ENCODE measurements around the gene VARS1. TPM values are rescaled to one million over a fixed set of nuclear protein-coding genes. Genes with fewer than 3 reads are reported as not detected.
A peak's percentile ranks its signal among the peaks of the same experiment; 100 is the strongest.
"Not testable (repeated sequence)": the region's sequence is repeated elsewhere in the genome, so short reads cannot be mapped to it uniquely, and the experiment has no call there.

Gene VARS1
- total RNA-seq, 2 donors from 2014 or later = 38.5 to 49.9 TPM

DNA sequence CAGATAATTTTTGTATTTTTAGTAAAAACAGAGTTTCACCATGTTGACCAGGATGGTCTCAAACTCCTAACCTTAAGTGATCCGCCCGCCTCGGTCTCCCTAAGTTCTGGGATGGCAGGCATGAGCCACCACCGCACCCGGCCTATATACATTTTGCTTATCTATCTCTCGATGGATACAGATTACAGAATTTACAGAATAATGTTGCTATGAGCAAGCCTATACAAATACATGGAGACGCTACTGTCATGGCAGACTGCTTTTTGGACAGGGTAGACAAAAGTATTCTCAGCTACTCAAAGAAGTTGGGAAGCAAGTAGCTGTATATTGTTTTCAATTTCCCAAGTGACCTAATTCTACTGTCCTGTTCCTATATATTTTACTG, 17.9 kb upstream of the VARS1 start:
- WGBS = 95% methylated on average over 7 of the region's 7 CpGs
- intact Hi-C loops (cut with DNase I) = no loop called here
- TF ChIP-seq, protein P1, sequence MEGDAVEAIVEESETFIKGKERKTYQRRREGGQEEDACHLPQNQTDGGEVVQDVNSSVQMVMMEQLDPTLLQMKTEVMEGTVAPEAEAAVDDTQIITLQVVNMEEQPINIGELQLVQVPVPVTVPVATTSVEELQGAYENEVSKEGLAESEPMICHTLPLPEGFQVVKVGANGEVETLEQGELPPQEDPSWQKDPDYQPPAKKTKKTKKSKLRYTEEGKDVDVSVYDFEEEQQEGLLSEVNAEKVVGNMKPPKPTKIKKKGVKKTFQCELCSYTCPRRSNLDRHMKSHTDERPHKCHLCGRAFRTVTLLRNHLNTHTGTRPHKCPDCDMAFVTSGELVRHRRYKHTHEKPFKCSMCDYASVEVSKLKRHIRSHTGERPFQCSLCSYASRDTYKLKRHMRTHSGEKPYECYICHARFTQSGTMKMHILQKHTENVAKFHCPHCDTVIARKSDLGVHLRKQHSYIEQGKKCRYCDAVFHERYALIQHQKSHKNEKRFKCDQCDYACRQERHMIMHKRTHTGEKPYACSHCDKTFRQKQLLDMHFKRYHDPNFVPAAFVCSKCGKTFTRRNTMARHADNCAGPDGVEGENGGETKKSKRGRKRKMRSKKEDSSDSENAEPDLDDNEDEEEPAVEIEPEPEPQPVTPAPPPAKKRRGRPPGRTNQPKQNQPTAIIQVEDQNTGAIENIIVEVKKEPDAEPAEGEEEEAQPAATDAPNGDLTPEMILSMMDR (IDR thresholded peaks at IDR 0.05) = no peak
- no peak for TF ChIP-seq POLR2A (IDR thresholded peaks at IDR 0.05)
- TF ChIP-seq POLR2AphosphoS5 (IDR thresholded peaks at IDR 0.05) = no peak
- no peak for DNase-seq (ENCODE audit: low spot score)
- Histone ChIP-seq H3K9me3 (no peaks in the 10 kb centered on the region), H3K27ac (peak overlapping the region; percentile 100), H3K36me3 (no peaks in the 10 kb centered on the region), H3K27me3 (replicated peaks; ENCODE audit: insufficient read depth) (no peaks in the 10 kb centered on the region), H3K4me3 (no peak overlapping the region), H3K4me1 (replicated peaks) (no peaks in the 10 kb centered on the region)

DNA sequence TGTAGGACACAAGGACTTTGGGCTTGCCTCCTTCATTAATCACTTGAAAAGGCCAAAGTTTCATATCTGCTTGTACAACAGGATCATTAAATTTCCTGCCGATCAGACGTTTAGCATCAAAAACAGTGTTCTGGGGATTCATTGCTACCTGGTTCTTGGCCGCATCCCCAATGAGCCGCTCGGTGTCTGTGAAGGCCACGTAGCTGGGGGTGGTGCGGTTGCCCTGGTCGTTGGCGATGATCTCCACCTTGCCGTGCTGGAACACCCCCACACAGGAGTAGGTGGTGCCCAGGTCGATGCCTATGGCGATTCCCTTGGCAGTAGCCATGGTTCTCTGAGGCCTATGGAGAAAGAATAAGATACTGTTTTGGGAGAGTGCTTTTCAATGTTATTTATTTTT, 16.1 kb upstream of the VARS1 start:
- WGBS = 89% methylated on average over 12 of the region's 12 CpGs
- no peak for DNase-seq (ENCODE audit: low spot score)
- Histone ChIP-seq H3K27me3 (replicated peaks; ENCODE audit: insufficient read depth) (no peaks in the 10 kb centered on the region), H3K4me3 (no peak overlapping the region), H3K36me3 (no peaks in the 10 kb centered on the region), H3K9me3 (no peaks in the 10 kb centered on the region), H3K4me1 (replicated peaks) (no peaks in the 10 kb centered on the region), H3K27ac (no peak overlapping the region)
- TF ChIP-seq POLR2A (IDR thresholded peaks at IDR 0.05) (no peak), POLR2AphosphoS5 (IDR thresholded peaks at IDR 0.05) (no peak)
- TF ChIP-seq, protein P1 (IDR thresholded peaks at IDR 0.05) = no peak
- intact Hi-C loops (cut with DNase I) = no loop called here

DNA sequence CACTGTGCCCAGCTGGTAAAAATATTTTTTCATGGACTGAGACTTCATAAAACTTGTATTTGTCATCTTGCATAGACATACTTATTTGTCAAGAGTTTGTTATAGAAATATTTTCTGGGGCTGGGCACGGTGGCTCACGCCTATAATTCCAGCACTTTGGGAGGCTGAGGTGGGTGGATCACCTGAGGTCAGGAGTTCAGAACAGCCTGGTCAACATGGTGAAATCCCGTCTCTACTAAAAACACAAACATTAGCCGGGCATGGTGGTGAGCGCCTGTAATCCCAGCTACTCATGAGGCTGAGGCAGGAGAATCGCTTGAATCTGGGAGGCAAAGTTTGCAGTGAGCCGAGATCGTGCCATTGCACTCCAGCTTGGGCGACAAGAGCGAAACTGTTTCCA, 13.0 kb upstream of the VARS1 start:
- intact Hi-C loops (cut with DNase I); H3K27ac ChIP-seq; H3K9me3 ChIP-seq; H3K36me3 ChIP-seq; H3K4me3 ChIP-seq; DNase-seq (ENCODE audit: low spot score); H3K27me3 ChIP-seq (replicated peaks; ENCODE audit: insufficient read depth); H3K4me1 ChIP-seq (replicated peaks): not testable (repeated sequence)
- 90% methylated on average over 10 of the region's 10 CpGs for WGBS

DNA sequence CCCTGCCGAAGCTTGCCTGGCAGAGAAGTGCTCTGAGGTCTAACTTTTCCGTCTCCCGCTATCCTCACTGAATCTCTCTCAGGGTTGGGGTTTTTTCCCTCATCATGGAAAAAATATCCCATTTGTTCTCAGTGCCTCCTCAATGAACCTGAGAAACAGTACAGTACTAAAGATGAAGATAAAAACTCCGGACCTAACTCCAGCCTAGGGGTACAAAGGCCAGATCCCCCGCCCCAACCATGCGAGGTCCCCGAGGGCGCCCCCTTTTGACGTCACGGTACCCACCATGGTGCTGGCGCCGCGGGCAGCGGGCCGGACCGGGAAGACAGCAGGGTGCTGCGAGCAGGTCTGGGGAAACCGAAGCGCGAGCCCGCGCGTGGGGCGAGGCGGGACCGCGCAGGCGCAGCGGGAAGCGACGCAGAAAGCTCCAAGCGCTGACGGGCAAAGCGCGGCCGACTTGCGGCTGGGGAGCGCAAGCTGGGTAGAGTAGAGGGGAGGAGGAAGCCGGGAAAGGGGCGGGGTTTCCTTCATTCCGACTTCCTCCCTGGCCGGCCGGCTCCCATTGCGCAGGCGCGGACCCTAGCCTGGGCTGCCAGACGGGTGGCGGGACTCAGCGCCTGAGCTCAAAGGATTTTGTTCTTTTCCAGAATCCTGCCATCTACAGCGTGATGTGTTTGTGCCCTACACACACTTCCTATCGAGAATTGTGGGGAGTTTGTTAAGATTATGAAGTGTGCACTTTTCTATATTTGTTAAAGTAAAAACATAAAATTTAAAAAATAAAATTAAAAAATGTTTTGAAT, 11.1 kb upstream of the VARS1 start, which contains the start of gene LSM2:
LSM2 (minus strand) TSS at position 497 of the 803 bp plus-strand sequence; CDS start at position 288, 209 bp downstream.
- H3K9me3 ChIP-seq = no peaks in the 10 kb centered on the region
- intact Hi-C loops (cut with DNase I) = no loop called here
- TF ChIP-seq POLR2AphosphoS5 (IDR thresholded peaks at IDR 0.05) (peak; percentile 100), POLR2A (IDR thresholded peaks at IDR 0.05) (peak; percentile 97)
- TF ChIP-seq, protein P1 (IDR thresholded peaks at IDR 0.05) = peak in 3 of 4 experiments; percentile 30 to 54 (median 49)
- DNase-seq (ENCODE audit: low spot score) = peak; percentile 97
- H3K36me3 ChIP-seq = no peaks in the 10 kb centered on the region
- H3K27me3 ChIP-seq (replicated peaks; ENCODE audit: insufficient read depth) = no peaks in the 10 kb centered on the region
- no peaks in the 10 kb centered on the region for H3K4me1 ChIP-seq (replicated peaks)
- peak within 1 kb of the TSS; percentile 48 to 52 for H3K4me3 ChIP-seq
- under 1% methylated on average over 40 of the region's 51 CpGs for WGBS
- peak within 1 kb of the TSS; percentile 93 to 95 for H3K27ac ChIP-seq

DNA sequence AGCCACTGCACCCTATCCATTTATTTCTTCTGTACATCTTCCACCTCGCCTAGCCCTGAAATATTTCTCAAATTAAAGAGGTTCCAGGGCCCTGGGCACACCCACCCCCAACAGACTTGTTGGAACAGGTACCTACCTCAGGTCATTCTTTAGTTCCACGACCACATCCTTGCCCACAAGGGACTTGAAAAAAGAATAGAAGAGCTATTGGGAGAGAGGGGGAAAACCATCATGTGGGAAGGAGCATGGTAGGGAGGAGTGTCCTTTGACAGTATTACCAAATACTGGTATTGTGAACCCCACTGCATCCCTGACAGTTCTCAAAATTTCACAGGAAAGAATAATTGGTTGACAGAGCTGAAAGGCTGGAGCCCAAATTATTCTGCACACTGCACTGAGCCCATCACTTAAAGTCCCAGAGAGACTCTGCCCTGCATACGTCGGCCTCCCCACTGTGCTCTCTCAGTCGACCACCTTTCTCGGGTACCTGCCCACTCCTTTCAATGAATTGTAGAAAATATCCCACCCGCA, 10.5 kb upstream of the VARS1 start:
- Histone ChIP-seq H3K4me1 (replicated peaks) (no peaks in the 10 kb centered on the region), H3K27me3 (replicated peaks; ENCODE audit: insufficient read depth) (no peaks in the 10 kb centered on the region), H3K9me3 (no peaks in the 10 kb centered on the region), H3K36me3 (no peaks in the 10 kb centered on the region), H3K27ac (peak overlapping the region; percentile 93 to 95), H3K4me3 (peak overlapping the region; percentile 48 to 52)
- TF ChIP-seq, protein P1 (IDR thresholded peaks at IDR 0.05) = no peak
- DNase-seq (ENCODE audit: low spot score) = no peak
- 5% methylated on average over 7 of the region's 7 CpGs for WGBS
- intact Hi-C loops (cut with DNase I) = no loop called here

DNA sequence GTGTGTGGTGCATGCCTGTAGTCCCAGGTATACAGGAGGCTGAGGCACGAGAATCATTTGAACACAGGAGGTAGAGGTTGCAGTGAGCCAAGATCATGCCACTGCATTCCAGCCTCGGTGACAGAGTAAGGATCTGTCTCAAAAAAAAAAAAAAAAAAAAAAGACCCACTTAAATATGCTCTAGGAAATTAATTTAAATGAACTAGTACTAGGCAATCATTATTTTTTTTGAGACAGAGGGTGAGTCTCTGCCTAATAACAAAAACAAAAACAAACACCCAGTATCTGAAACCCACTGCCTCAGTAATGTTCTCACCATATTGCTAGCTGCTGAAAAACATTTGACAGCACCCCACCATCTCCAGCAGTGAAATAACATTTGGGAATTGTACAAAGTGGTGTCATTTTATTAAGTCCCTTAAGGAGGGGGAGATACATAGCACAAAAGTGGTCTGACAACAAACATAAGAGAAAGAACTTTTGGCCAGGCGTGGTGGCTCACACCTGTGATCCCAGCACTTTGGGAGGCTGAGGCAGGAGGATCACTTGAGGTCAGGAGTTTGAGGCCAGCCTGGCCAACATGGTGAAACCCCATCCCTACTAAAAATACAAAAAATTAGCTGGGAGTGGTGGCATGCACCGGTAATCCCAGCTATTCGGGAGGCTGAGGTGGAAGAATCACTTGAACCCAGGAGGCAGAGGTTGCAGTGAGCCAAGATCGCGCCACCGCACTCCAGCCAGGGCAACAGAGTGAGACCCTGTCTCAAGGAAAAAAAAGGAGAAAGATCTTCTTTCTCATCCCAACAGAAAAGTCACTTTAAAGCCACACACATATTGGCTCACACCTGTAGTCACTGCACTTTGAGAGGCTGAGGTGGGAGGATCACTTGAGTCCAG, 5.7 kb upstream of the VARS1 start:
- DNase-seq (ENCODE audit: low spot score); H3K27me3 ChIP-seq (replicated peaks; ENCODE audit: insufficient read depth); H3K27ac ChIP-seq; H3K9me3 ChIP-seq; H3K4me1 ChIP-seq (replicated peaks); H3K36me3 ChIP-seq; intact Hi-C loops (cut with DNase I); H3K4me3 ChIP-seq: not testable (repeated sequence)
- WGBS = 96% methylated on average over 8 of the region's 8 CpGs

Data from prostate gland (tissue), 2 donors.